ENCODE results near the gene NCKAP5.

NCKAP5 gene

DNA sequence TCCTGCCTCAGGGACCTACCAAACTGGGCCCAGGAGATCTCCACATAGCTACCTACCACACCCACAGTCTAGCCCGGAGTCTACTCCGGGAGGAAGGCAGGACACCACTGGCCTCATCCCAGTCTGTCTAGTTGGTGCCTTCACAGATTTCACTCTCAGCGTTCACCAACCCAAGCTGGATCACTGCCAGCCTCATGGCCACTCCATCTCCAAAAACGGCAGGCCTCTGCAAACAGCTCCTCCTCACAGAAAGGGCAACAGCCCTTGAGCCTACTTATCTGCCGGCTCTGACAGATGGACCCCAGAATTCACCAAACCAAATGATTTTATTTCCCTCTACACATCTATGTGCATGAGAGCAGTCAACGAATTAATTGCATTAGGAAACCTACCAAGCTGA lies 61.3 kb downstream of the NCKAP5 start:
- Histone ChIP-seq H3K36me3 (ENCODE audit: insufficient read depth, low read length) (no peaks in the 10 kb centered on the region), H3K4me1 (ENCODE audit: insufficient read depth, low read length) (no peaks in the 10 kb centered on the region), H3K27ac (ENCODE audit: low read depth, low read length) (no peak overlapping the region), H3K9me3 (ENCODE audit: insufficient read depth, low read depth, low read length) (no peaks in the 10 kb centered on the region), H3K4me3 (ENCODE audit: low read length) (no peak overlapping the region), H3K9ac (ENCODE audit: low read depth, low read length) (no peak overlapping the region), H3K27me3 (ENCODE audit: insufficient read depth, low read length) (no peaks in the 10 kb centered on the region)
- WGBS: 93% methylated on average over 6 of the region's 6 CpGs

DNA sequence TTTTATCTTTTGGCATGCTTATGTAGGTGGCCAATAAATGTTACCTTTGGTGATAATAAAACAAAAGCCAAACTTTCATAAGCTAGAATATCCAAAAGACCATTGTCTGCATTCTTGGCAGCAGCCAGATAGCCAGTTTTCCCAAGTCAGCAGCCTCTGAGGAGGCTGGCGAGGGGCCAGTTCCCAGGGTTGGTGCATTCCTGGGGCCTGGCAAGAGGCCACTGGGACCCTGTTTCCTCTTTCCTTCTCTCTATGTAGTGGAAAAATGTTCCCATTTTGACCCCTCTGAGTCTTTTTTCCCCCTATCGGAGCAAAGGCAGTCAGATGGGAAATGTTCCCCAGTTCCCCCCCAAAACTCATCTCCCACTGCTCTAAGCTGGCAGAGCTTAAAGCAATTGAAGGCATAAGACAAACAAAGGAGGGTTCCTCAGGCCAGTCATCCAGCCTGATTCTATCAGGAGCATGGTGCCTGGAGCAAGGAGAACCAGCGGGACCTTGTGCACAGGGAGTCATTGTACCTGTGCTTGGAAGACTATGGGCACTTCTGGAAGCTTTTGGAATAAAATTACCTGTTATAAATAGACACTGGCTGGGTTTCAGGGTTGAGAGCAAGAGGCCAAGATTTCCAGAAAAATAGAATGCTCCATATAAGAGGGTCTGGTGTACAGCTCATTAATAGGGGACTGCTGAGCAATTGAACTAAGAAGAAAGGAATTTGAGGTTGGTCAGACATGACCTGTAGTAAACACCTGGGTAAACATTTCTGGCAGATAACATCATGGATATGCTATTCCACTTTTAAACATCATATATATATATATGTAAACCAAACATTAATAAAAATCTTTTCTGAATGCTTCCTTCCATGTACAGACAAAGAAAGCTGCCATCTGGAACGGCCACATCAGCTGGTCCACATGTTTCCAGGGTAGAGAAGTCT lies 63.4 kb downstream of the NCKAP5 start:
- no peaks in the 10 kb centered on the region for H3K4me1 ChIP-seq (ENCODE audit: insufficient read depth, low read length)
- H3K27me3 ChIP-seq (ENCODE audit: insufficient read depth, low read length): no peaks in the 10 kb centered on the region
- H3K27ac ChIP-seq (ENCODE audit: low read depth, low read length): no peak overlapping the region
- H3K4me3 ChIP-seq (ENCODE audit: low read length): no peak overlapping the region
- no peaks in the 10 kb centered on the region for H3K9me3 ChIP-seq (ENCODE audit: insufficient read depth, low read depth, low read length)
- no peaks in the 10 kb centered on the region for H3K36me3 ChIP-seq (ENCODE audit: insufficient read depth, low read length)
- WGBS: 95% methylated on average over 4 of the region's 4 CpGs
- H3K9ac ChIP-seq (ENCODE audit: low read depth, low read length): no peak overlapping the region

DNA sequence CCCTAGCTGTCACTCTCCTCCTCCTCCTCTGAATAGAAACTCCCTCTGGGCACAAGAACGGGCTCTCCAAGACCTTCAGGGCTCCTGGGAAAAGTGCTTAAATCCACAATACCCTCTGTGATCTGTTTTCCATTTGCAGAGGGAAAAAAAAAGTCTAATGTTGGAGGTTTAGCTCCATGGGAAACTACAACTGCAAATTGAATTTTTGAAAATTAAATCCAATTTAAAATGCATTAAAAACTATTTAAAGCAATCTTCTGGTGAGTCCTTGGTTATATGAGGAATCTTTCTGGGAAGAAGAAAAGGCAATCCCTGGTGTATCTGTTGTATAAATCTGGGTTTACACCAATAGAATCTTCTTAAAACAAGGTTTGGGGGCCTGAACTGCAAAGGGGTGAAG lies 64.3 kb downstream of the NCKAP5 start:
- no peak overlapping the region for H3K9ac ChIP-seq (ENCODE audit: low read depth, low read length)
- H3K27me3 ChIP-seq (ENCODE audit: insufficient read depth, low read length): no peaks in the 10 kb centered on the region
- H3K4me3 ChIP-seq (ENCODE audit: low read length): no peak overlapping the region
- no peak overlapping the region for H3K27ac ChIP-seq (ENCODE audit: low read depth, low read length)
- H3K9me3 ChIP-seq (ENCODE audit: insufficient read depth, low read depth, low read length): no peaks in the 10 kb centered on the region
- WGBS: 50% methylated on average over 1 of the region's 1 CpG
- no peaks in the 10 kb centered on the region for H3K4me1 ChIP-seq (ENCODE audit: insufficient read depth, low read length)
- no peaks in the 10 kb centered on the region for H3K36me3 ChIP-seq (ENCODE audit: insufficient read depth, low read length)

DNA sequence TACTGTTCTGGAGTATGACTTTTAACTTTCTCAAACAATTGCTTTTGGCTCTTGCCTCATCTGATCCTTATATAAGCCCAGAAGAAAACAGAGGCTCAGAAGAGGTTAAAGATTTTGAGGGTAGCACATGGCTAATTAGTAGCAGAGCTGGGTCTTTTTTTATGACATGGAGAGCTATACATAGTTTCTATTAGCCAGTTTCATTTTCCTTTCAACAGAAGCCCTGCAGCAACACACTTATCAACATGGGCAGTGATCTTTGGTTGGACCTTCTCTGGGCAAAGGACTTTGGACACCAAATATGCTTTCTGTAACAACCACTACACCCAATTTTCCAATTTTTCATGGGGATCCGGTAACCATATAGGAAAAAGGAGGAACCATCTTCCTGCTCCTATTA lies 64.9 kb downstream of the NCKAP5 start:
- H3K27ac ChIP-seq (ENCODE audit: low read depth, low read length): no peak overlapping the region

DNA sequence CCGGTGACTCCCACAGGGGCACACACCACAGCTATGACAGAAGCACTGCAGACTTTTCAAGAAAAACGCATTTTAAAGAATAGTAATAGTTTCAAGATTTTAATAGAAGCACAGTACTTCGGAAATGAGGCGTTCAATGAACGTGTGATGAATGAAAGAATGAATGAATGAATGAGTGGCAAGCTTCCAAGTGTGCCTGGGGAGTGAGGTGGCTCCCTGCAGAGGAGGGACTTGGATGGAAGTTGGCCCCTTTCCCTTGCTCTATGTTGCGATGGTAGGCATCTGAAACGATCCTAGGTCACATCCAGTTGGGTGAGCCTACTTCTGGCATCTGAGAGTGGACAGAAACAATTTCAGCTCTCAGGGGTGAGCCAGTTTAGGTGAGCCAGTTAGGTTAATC lies 65.6 kb downstream of the NCKAP5 start:
- no peak overlapping the region for H3K9ac ChIP-seq (ENCODE audit: low read depth, low read length)
- 92% methylated on average over 7 of the region's 7 CpGs for WGBS
- no peaks in the 10 kb centered on the region for H3K9me3 ChIP-seq (ENCODE audit: insufficient read depth, low read depth, low read length)
- H3K4me1 ChIP-seq (ENCODE audit: insufficient read depth, low read length): peaks cover 4% of the 10 kb centered on the region
- H3K27me3 ChIP-seq (ENCODE audit: insufficient read depth, low read length): no peaks in the 10 kb centered on the region
- no peak overlapping the region for H3K4me3 ChIP-seq (ENCODE audit: low read length)
- no peak overlapping the region for H3K27ac ChIP-seq (ENCODE audit: low read depth, low read length)
- H3K36me3 ChIP-seq (ENCODE audit: insufficient read depth, low read length): no peaks in the 10 kb centered on the region

More for the DNA sequence above, 64.9 kb downstream of the NCKAP5 start:
- Histone ChIP-seq H3K9ac (ENCODE audit: low read depth, low read length) (no peak overlapping the region), H3K36me3 (ENCODE audit: insufficient read depth, low read length) (no peaks in the 10 kb centered on the region), H3K9me3 (ENCODE audit: insufficient read depth, low read depth, low read length) (no peaks in the 10 kb centered on the region), H3K27me3 (ENCODE audit: insufficient read depth, low read length) (no peaks in the 10 kb centered on the region), H3K4me1 (ENCODE audit: insufficient read depth, low read length) (no peaks in the 10 kb centered on the region), H3K4me3 (ENCODE audit: low read length) (no peak overlapping the region)
- 98% methylated on average over 1 of the region's 1 CpG for WGBS

DNA sequence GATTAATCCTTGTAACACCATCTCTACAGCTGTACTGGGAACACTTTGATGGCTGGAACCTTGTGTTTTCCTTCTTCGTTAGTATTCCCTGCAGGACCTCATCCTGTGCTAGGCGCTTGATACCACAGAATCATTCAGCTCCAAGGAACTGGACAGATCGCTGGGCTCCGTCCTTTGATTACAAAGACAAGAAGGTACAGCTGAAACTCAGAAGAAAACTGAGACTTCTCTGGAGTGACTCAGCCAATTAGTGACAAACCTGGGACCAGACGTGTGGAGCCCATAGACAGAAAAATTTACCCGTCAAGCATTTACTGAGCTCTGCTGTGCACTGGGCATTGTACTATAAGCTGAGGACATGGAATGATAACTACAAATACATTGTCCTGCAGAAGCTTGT lies 67.3 kb downstream of the NCKAP5 start:
- H3K4me3 ChIP-seq (ENCODE audit: low read length): no peak overlapping the region
- H3K36me3 ChIP-seq (ENCODE audit: insufficient read depth, low read length): no peaks in the 10 kb centered on the region
- 95% methylated on average over 6 of the region's 6 CpGs for WGBS
- no peak overlapping the region for H3K9ac ChIP-seq (ENCODE audit: low read depth, low read length)
- no peaks in the 10 kb centered on the region for H3K9me3 ChIP-seq (ENCODE audit: insufficient read depth, low read depth, low read length)
- H3K27me3 ChIP-seq (ENCODE audit: insufficient read depth, low read length): no peaks in the 10 kb centered on the region
- H3K4me1 ChIP-seq (ENCODE audit: insufficient read depth, low read length): peaks cover 17% of the 10 kb centered on the region
- H3K27ac ChIP-seq (ENCODE audit: low read depth, low read length): no peak overlapping the region

DNA sequence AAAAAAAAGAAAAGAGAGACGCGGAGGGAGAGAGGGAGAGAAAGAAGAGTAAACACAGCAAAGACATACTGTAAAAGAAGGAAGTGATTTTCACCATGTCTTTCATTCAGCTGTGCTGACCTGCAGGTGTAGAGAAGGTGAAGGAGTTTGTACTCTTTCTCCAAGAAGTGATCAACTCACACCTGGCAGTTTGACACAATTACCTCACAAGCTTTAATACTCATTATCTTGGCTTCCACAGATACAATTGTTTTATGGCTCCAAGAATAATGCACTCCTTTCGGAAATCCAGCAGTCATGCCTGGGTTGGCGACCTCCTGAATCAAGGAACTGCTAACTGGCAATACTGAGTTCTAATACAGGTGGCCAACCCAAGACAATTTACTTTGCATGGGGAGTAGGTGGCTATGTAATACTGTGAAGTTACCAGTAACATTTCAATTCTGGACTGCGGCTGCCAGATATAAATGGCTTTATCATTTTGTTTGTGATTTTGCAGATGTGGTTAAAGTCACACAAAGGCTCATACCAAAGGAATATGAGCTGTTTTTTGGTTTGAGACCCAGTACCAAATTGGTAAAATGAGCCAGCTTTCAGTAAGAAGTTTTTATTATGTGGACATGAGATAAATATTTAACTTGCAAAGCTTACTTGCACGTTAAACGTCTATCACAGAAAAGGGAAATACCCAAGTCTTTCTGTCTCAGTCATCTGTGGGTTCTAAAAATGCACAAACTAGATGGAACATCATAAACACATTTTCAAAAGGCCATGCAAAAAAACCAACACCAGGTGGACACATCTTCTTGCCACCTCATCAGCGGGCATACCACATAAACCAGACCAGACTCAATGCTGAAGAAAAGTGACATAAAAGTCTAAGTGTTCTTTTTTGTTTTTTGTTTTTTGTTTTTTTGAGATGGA lies 69.3 kb downstream of the NCKAP5 start:
- no peaks in the 10 kb centered on the region for H3K27me3 ChIP-seq (ENCODE audit: insufficient read depth, low read length)
- 98% methylated on average over 7 of the region's 8 CpGs for WGBS
- H3K36me3 ChIP-seq (ENCODE audit: insufficient read depth, low read length): no peaks in the 10 kb centered on the region
- no peaks in the 10 kb centered on the region for H3K9me3 ChIP-seq (ENCODE audit: insufficient read depth, low read depth, low read length)
- H3K27ac ChIP-seq (ENCODE audit: low read depth, low read length): no peak overlapping the region
- H3K4me3 ChIP-seq (ENCODE audit: low read length): no peak overlapping the region
- H3K9ac ChIP-seq (ENCODE audit: low read depth, low read length): no peak overlapping the region
- H3K4me1 ChIP-seq (ENCODE audit: insufficient read depth, low read length): peaks cover 17% of the 10 kb centered on the region

DNA sequence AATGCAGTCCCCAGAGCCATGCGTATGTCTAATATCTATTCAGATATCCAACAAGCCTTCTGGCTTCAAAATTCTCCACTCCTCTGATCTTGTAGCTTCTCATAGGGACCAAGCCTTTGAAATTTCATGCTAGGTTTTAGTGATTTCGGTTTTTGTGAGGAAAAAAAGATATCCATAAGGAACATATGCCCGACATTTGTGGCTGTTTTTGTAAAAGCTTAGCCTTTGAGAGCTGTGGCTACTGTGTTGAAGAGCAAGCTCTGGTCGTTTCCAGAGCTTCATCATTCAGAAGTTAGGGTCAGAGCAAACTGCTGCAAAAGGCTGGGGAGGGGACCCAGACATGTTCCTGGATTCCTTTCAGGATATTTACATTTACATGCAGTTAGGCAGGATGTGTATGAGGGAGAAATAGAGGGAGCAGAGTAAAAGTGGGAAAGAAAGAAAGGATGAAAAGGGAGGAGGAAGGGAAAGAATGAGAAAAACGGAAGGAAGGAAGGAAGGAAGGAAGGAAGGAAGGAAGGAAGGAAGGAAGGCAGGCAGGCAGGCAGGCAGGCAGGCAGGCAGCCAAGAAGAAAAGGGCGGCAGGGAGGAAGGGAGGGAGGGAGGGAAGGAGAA lies 70.2 kb downstream of the NCKAP5 start:
- 83% methylated on average over 6 of the region's 6 CpGs for WGBS
- Histone ChIP-seq H3K9ac (ENCODE audit: low read depth, low read length) (no peak overlapping the region), H3K27me3 (ENCODE audit: insufficient read depth, low read length) (no peaks in the 10 kb centered on the region), H3K27ac (ENCODE audit: low read depth, low read length) (peak overlapping the region; percentile 1; the same call in 1 of the 2 replicates), H3K4me1 (ENCODE audit: insufficient read depth, low read length) (peaks cover 17% of the 10 kb centered on the region), H3K36me3 (ENCODE audit: insufficient read depth, low read length) (no peaks in the 10 kb centered on the region), H3K4me3 (ENCODE audit: low read length) (no peak overlapping the region), H3K9me3 (ENCODE audit: insufficient read depth, low read depth, low read length) (no peaks in the 10 kb centered on the region)

DNA sequence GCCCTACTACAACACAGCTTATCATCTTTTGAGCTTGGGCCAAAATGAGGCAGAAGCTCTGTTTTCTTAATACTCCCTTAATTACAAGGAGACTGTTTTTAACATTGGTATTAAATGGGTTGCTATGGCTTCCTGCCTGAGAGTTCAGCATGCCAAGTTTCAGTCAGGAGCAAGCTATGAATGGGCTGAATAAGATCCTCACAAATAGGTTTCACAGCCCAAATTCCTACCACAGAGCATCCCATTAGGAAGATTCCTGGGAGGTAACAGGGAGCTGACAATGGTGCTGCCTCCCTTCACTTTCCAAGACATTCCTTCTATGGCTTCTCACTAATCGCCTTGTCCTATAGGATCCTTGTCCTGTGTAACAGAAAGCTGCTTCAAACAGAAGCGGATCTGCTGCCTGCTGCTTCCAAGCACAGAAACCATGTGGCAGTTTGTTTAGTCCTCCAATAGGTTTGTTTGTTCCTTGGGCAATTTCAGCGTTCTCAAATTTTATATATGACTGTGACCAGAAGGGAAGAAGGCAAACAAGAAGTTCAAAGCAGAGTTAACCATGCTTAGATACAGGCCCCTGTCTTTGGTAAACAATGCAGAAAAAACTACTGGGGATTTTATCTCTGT lies 70.9 kb downstream of the NCKAP5 start:
- Histone ChIP-seq H3K27me3 (ENCODE audit: insufficient read depth, low read length) (no peaks in the 10 kb centered on the region), H3K36me3 (ENCODE audit: insufficient read depth, low read length) (no peaks in the 10 kb centered on the region), H3K9me3 (ENCODE audit: insufficient read depth, low read depth, low read length) (no peaks in the 10 kb centered on the region), H3K4me3 (ENCODE audit: low read length) (no peak overlapping the region), H3K4me1 (ENCODE audit: insufficient read depth, low read length) (peaks cover 17% of the 10 kb centered on the region), H3K27ac (ENCODE audit: low read depth, low read length) (peak overlapping the region; percentile 3), H3K9ac (ENCODE audit: low read depth, low read length) (no peak overlapping the region)
- 75% methylated on average over 3 of the region's 3 CpGs for WGBS

DNA sequence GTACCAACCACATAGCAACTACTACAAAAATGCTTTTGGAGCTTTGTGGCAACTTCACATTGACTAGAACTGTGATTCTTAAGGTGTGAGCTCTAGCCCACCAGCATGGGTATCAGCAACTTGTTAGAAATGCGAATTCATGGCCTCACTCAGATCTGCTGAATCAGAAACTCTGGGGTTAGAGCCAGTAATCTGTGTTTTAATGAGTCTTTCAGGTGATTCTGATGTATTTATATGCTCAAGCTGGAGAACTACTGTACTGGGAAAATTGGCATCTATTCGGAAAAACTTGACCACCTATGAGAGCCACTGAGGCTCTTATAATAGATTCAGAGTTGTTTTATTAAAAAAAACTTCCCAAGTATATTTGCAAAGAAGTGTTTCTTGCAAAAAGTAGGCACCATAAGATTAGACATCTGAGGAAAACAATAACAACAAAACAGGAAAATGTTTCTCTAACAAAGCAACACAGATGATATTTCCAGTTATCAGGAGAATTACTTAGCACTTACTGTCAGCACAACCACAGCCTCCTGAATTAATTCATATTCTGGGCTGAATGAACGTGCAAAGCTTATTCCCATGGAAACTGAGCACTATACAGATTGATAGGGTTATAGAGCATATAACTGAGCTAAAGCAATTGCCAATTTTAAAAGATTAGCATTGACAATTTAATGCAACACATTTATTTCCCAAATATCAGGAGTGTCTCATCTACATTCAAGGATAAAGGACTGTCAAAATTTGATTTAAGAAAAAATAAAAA lies 71.6 kb downstream of the NCKAP5 start:
- Histone ChIP-seq H3K4me1 (ENCODE audit: insufficient read depth, low read length) (peaks cover 17% of the 10 kb centered on the region), H3K27ac (ENCODE audit: low read depth, low read length) (peak overlapping the region; percentile 3)
- 95% methylated on average over 3 of the region's 3 CpGs for WGBS

More for the DNA sequence above, 71.6 kb downstream of the NCKAP5 start:
- Histone ChIP-seq H3K9me3 (ENCODE audit: insufficient read depth, low read depth, low read length) (no peaks in the 10 kb centered on the region), H3K36me3 (ENCODE audit: insufficient read depth, low read length) (no peaks in the 10 kb centered on the region), H3K27me3 (ENCODE audit: insufficient read depth, low read length) (no peaks in the 10 kb centered on the region), H3K9ac (ENCODE audit: low read depth, low read length) (no peak overlapping the region), H3K4me3 (ENCODE audit: low read length) (no peak overlapping the region)
